HG03066 (cell line): ENCODE data around the gene TLE4.
A peak's percentile ranks its signal among the peaks of the same experiment; 100 is the strongest.
"Not testable (repeated sequence)": the region's sequence is repeated elsewhere in the genome, so short reads cannot be mapped to it uniquely, and the experiment has no call there.

ENCODE experiments used
- ATAC-seq: cut with Tn5 transposase; IDR thresholded peaks from one replicate; pipeline ENCODE4 v1.9.1; 2021; ENCODE audit warnings: low read depth; ENCODE audit not compliant: unreplicated experiment

Gene TLE4

GRCh38 chr9:79709743-79710674, 138.2 kb downstream of the TLE4 start:
- no peak for ATAC-seq

DNA sequence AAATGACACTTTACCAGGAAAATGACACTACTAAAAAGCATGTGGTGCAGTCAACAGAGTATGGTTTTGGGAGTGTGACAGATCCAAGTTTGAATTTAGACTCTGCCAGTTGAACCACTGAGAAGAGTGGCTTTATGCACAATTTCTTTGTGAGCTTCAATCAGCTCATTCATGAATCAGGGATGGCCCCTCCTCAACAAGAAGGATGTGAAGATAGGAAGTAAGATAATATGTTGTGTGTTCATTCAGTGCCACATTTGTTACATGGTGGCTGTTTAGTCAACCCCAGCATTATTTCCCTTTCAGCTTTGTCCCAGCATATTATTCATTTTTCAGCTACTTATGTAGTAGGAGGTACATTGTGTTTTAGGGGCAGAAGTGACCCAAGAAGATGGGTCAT, 140.1 kb downstream of the TLE4 start:
- ATAC-seq = no peak

- ATAC-seq = no peak
These were observed 147.3 kb downstream of the TLE4 start for GRCh38 chr9:79719021-79719420.

DNA sequence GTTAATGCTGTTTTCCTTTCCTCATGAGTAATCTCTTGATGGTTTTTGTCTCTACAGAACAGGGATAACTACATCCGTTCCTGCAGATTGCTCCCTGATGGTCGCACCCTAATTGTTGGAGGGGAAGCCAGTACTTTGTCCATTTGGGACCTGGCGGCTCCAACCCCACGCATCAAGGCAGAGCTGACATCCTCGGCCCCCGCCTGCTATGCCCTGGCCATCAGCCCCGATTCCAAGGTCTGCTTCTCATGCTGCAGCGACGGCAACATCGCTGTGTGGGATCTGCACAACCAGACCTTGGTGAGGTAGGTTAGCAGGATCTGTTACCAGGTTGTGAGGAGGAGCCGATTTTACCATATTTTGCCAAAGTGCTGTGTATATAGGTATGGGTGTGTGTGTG, 148.2 kb downstream of the TLE4 start:
- no peak for ATAC-seq

- peak; percentile 54 for ATAC-seq
These were observed 159.6 kb downstream of the TLE4 start for GRCh38 chr9:79731171-79731890.

- no peak for ATAC-seq
These were observed 163.4 kb downstream of the TLE4 start for GRCh38 chr9:79735023-79735779.

DNA sequence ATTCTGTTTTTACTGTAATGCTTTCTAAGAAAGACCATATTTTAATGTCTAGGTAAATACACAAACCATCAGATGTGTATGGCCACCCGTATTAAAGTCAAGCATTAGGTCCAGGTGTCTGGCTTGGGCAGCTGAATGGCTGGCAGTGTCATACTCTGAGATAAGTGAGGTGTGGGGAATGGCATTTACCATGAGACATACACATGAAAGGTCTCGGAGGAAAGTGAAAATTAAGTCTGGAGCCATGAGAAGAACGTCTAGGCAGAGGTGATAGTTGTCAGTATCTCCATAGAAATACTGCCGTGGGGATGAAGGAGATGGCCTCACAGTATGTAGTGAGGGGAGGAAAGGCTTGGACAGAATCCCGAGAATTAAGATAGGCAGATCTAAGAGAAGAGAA, 164.3 kb downstream of the TLE4 start:
- ATAC-seq = no peak

GRCh38 chr9:79741381-79741780, 169.6 kb downstream of the TLE4 start:
- ATAC-seq = no peak

GRCh38 chr9:79742110-79742721, 170.5 kb downstream of the TLE4 start:
- no peak for ATAC-seq

DNA sequence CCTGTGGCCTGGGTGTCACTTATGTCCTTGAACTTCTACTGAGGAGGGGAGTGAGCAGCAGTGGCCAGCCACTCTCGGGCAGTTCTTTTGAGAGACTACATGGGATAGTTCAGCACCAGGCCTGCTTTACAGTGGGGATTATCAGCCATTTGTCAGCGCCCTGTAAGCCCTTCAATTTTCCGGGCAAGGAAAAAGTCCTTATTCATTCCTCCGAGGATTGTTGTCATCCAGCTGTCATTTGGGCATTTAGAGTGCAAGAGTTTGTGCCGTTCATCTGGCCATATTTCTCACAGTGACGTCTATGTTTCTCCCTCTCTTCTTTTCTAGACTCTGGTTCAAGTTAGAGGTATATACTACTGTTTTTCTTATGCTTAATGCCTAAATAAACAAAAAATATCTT, 172.8 kb downstream of the TLE4 start:
- no peak for ATAC-seq

- no peak for ATAC-seq
These were observed 174.1 kb downstream of the TLE4 start for GRCh38 chr9:79745752-79746336.

DNA sequence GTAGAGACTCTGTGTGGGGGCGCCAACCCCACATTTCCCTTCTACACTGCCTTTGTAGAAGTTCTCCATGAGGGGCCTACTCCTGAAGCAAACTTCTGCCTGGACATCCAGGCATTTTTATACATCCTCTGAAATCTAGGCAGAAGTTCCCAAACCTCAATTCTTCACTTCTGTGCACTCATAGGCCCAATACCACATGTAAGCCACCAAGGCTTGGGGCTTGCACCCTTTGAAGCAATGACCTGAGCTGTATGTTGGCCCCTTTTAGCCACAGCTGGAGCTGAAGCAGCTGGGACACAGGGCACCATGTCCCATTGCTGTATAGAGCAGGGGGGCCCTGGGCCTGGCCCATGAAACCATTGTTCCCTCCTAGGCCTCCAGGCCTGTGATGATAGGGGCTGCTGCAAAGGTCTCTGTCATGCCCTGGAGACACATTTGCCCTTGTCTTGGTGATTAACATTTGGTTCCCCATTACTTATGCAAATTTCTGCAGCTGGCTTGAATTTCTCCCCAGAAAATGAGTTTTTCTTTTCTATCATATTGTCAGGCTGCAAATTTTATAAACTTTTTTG, 180.2 kb downstream of the TLE4 start:
- ATAC-seq = not testable (repeated sequence)

DNA sequence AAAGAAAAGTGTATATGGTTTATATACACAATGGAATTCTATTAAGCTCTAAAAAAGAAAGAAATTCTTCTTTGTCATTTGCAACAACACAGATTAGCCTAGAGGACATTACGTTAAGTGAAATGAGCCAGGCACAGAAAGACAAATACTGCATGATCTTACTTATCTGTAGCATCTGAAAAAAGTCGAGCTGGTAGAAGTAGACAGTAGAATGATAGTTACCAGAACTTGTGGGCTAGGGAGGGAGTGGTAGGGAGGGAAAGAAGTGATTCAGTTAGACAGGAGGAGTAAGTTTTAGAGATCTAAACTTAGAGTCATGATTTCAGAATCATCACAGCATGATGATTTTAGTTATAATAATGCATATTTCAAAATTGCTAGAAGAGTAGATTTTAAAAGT, 184.6 kb downstream of the TLE4 start:
- ATAC-seq = no peak

DNA sequence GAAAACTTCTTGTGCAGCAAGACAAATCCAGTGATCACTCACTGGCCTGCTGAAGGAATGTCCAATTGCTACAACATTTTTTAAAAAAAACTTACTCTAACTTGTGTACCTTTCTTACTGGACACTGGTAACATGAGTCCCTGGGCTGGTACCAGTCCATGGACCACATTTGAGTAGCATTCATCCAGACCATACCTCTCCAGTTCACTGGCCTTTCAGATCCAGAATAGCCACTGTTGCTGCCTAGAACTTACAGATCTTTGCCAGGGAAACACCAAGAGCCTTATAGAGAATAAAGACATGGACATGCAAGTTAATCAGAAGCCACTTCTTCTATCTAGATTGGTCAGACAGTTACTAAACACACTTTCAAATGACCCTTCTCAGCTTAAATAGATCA, 185.3 kb downstream of the TLE4 start:
- no peak for ATAC-seq

GRCh38 chr9:79757881-79758669, 186.3 kb downstream of the TLE4 start:
- ATAC-seq = no peak

DNA sequence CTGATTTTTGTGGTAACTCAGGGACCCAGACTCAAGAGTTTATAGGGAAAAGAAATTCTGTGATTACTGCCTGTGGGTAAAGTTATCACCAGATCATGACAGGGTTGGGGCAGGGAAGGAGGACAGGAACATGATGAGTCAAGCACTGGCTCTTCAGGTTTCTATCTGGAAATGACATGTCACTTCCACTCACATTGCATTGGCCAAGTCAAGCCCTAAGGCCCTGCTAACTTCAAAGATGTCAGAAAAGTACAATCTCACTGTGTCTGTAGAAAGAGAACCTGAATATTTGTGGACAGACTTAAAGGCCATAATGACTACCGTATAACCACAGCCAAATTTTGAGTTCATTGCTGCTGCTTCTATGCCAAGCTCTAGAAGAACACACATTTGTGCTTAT, 187.7 kb downstream of the TLE4 start:
- ATAC-seq = no peak

GRCh38 chr9:79762070-79762469, 190.3 kb downstream of the TLE4 start:
- ATAC-seq = no peak

GRCh38 chr9:79763671-79764285, 192.0 kb downstream of the TLE4 start:
- ATAC-seq = no peak

DNA sequence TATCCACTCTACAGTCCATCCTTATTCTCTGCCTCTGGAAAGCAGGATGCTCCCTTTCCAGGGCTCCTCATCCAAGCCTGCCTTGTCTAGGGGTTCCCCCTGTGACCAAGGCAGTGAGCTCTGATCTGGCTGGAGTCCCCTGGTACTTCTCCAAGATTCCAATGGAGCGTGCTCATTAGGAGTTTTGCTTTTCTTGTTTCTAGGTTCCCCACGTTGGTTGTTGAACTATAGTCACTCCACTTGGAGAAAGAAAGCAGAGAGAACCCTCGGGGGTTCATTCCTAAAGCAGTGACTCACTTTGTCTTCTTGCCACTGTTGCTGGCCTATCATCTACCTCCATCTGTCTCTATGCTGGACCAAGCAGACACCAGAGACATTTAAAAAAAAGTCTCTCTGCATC, 192.6 kb downstream of the TLE4 start:
- ATAC-seq = no peak
